ENCODE results near the gene EIF2S2. TPM values are rescaled to one million over a fixed set of nuclear protein-coding genes. Genes with fewer than 3 reads are reported as not detected.

EIF2S2 gene
- total RNA-seq, 1 donor from 2014 or later, result 114 TPM

GRCh38 chr20:34047917-34048316 is 64.1 kb downstream of the EIF2S2 start:
- no peak overlapping the region for H3K27ac ChIP-seq
- no peaks in the 10 kb centered on the region for H3K9me3 ChIP-seq (ENCODE audit: low read depth)
- peaks cover 3% of the 10 kb centered on the region for H3K27me3 Mint-ChIP-seq (ENCODE audit: insufficient read depth, low read depth)
- H3K4me2 ChIP-seq, result no peak overlapping the region
- peaks cover 14% of the 10 kb centered on the region for H3K4me1 ChIP-seq
- peaks cover 15% of the 10 kb centered on the region for H3K36me3 Mint-ChIP-seq
- peaks cover 99% of the 10 kb centered on the region for H3K79me2 ChIP-seq (ENCODE audit: low read depth)
- H3K27me3 ChIP-seq, result no peaks in the 10 kb centered on the region
- peak overlapping the region; percentile 75 for H3K27ac Mint-ChIP-seq
- peaks cover 3% of the 10 kb centered on the region for H3K9me3 Mint-ChIP-seq
- H3K4me3 ChIP-seq, result no peak overlapping the region
- peaks cover 29% of the 10 kb centered on the region for H3K4me1 Mint-ChIP-seq
- H3K9ac ChIP-seq, result no peak overlapping the region
- H3F3A ChIP-seq (ENCODE audit: low read depth), result no peaks in the 10 kb centered on the region
- no peak overlapping the region for H2AFZ ChIP-seq (replicated peaks)
- peaks cover 87% of the 10 kb centered on the region for H4K20me1 ChIP-seq (ENCODE audit: low read depth)
- H3K4me3 Mint-ChIP-seq, result no peak overlapping the region
- DNase-seq (ENCODE audit: low spot score), result no peak
- H3K36me3 ChIP-seq, result no peaks in the 10 kb centered on the region
- TF ChIP-seq EZH2phosphoT487 (IDR thresholded peaks at IDR 0.05) (no peak), EZH2 (IDR thresholded peaks at IDR 0.05) (no peak), CTCF (IDR thresholded peaks at IDR 0.05) (no peak)

- Mint-ChIP-seq H3K27me3 (ENCODE audit: insufficient read depth, low read depth) (peaks cover 3% of the 10 kb centered on the region), H3K36me3 (peaks cover 12% of the 10 kb centered on the region), H3K9me3 (no peaks in the 10 kb centered on the region), H3K27ac (no peak overlapping the region), H3K4me1 (peaks cover 30% of the 10 kb centered on the region), H3K4me3 (no peak overlapping the region)
- Histone ChIP-seq H3K27me3 (no peaks in the 10 kb centered on the region), H3K4me3 (no peak overlapping the region), H3K4me1 (peaks cover 14% of the 10 kb centered on the region), H3K9ac (no peak overlapping the region), H4K20me1 (ENCODE audit: low read depth) (peaks cover 88% of the 10 kb centered on the region), H3K36me3 (no peaks in the 10 kb centered on the region), H3K27ac (no peak overlapping the region), H3K9me3 (ENCODE audit: low read depth) (no peaks in the 10 kb centered on the region), H2AFZ (replicated peaks) (no peak overlapping the region), H3F3A (ENCODE audit: low read depth) (no peaks in the 10 kb centered on the region), H3K79me2 (ENCODE audit: low read depth) (peaks cover 99% of the 10 kb centered on the region), H3K4me2 (no peak overlapping the region)
- no peak for DNase-seq (ENCODE audit: low spot score)
- no peak for TF ChIP-seq EZH2 (IDR thresholded peaks at IDR 0.05)
- TF ChIP-seq CTCF (IDR thresholded peaks at IDR 0.05), result no peak
- TF ChIP-seq EZH2phosphoT487 (IDR thresholded peaks at IDR 0.05), result no peak
These were observed 64.9 kb downstream of the EIF2S2 start for GRCh38 chr20:34047010-34047687.

- H3K79me2 ChIP-seq (ENCODE audit: low read depth), result peaks cover 99% of the 10 kb centered on the region
- peak overlapping the region; percentile 16 for H3K4me3 Mint-ChIP-seq
- H3K9ac ChIP-seq, result no peak overlapping the region
- peaks cover 3% of the 10 kb centered on the region for H3K27me3 Mint-ChIP-seq (ENCODE audit: insufficient read depth, low read depth)
- H3K4me3 ChIP-seq, result no peak overlapping the region
- H3K27ac ChIP-seq, result no peak overlapping the region
- peaks cover 14% of the 10 kb centered on the region for H3K4me1 ChIP-seq
- H4K20me1 ChIP-seq (ENCODE audit: low read depth), result peaks cover 90% of the 10 kb centered on the region
- no peak for DNase-seq (ENCODE audit: low spot score)
- H3K9me3 ChIP-seq (ENCODE audit: low read depth), result no peaks in the 10 kb centered on the region
- H3K9me3 Mint-ChIP-seq, result no peaks in the 10 kb centered on the region
- no peak overlapping the region for H3K27ac Mint-ChIP-seq
- no peak overlapping the region for H3K4me2 ChIP-seq
- peaks cover 10% of the 10 kb centered on the region for H3K36me3 Mint-ChIP-seq
- no peaks in the 10 kb centered on the region for H3K27me3 ChIP-seq
- peaks cover 30% of the 10 kb centered on the region for H3K4me1 Mint-ChIP-seq
- H2AFZ ChIP-seq (replicated peaks), result no peak overlapping the region
- H3K36me3 ChIP-seq, result no peaks in the 10 kb centered on the region
- no peaks in the 10 kb centered on the region for H3F3A ChIP-seq (ENCODE audit: low read depth)
- TF ChIP-seq EZH2phosphoT487 (IDR thresholded peaks at IDR 0.05), result no peak
- no peak for TF ChIP-seq EZH2 (IDR thresholded peaks at IDR 0.05)
- TF ChIP-seq CTCF (IDR thresholded peaks at IDR 0.05), result no peak
These were observed 65.9 kb downstream of the EIF2S2 start for GRCh38 chr20:34045930-34046725.
